SHP77 treated with DMSO at 0.1 percent for 48 hours (cell line): ENCODE data around the gene NUAK2.
"Not testable (repeated sequence)": the region's sequence is repeated elsewhere in the genome, so short reads cannot be mapped to it uniquely, and the experiment has no call there.

Source experiments
- DNase-seq: peaks from one replicate; lab custom pipeline; 2025; lab: John Stamatoyannopoulos, UW

Gene NUAK2

DNA sequence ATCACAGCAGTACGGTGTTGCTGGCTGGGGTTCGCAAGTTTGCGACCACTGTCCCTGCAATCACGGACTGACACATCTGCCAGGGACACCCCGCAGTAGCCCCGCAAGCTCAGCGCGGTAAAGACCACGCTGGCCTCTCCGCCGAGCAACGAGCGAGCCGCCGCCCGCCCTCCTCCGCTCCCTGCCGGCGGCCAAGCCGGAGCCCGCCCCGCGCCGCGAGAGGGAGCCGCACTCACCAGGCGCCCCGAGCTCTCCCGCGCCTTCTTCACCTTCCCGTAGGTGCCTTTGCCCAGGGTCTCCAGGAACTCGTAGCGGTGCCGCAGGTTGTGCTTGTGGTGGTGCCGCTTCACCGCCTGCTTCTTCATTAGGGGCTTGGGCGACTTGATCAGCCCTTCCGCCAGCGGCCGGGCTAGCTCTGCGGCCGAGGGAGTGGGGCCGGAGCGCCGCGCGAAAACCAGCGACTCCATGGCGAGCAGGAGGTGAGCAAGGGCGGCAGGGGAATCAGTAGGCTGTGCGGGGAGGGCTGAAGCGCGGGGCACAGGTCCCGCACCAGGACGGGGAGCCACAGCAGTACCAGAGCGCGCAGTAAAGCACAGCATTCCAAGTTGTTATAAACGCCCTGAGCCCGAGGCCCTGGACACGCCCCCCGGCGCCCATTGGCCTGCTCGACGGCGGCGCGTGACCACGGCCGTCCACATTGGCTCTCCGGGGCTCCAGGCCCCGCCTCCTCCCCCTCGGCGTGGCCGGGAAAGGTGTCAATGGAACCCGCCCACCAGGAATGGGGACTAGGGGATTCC, at the start of gene NUAK2:
TSS of gene NUAK2 (minus strand) at position 584 of the 797 bp plus-strand sequence. CDS start at position 467, 117 bp downstream.
- DNase-seq: peak; percentile 88

GRCh38 chr1:205370780-205371179, 49.2 kb upstream of the NUAK2 start:
- peak; percentile 34 for DNase-seq

- no peak for DNase-seq
These were observed 48.2 kb upstream of the NUAK2 start for GRCh38 chr1:205369701-205370123.

DNA sequence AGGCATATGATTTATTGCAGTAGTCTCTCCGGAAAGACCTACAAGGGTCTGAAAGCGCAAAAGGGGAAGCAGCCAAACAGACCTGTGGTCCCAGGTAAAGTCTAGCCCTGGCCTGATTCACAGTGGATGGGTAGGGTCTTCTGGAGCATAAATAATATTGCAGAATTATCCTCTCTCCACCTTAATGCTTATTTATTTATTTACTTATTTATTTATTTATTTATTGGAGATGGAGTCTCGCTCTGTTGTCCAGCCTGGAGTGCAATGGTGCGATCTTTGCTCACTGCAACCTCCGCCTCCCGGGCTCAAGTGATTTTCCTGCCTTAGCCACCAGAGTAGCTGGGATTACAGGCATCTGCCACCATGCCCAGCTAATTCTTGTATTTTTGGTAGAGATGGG, 46.9 kb upstream of the NUAK2 start:
- DNase-seq: no peak

DNA sequence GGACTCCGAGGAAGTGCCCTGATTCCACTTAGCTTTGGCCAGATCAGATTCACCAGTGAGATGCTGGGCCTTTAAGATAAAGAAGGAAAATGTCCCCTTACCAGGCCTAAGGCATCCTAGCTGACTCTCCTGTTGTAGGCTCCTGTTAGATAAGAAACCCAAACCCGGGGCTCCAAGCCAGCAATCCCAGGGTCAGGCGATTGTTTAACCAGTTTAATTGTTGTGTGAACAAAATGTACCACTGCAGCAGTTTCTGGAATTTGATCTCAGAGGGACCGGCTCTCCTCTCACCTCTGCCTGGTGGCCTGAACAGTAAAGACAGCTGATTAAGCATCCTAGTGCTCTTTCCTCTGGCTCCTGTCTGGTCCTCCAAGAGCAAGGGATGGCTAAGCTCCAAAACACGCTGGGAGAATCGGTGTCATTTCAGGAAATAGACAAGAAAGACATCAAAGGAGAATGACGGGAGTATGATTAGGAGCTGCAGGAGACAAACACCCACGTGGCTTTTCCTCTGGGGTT, 44.5 kb upstream of the NUAK2 start:
- DNase-seq: peak; percentile 29

DNA sequence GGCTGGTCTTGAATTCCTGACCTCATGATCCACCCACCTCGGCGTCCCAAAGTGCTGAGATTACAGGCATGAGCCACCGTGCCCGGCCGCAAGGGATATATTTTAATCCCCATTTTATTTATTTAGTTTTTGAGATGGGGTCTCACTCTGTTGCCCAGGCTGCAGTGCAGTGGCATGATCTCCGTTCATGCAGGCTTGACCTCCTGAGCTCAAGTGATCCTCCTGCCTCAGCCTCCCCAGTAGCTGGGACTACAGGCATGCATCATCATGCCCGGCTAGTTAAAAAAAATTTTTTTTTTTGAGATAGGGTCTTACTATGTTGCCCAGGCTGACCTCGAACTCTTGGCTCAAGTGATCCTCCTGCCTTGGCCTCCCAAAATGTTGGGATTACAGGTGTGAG, 43.5 kb upstream of the NUAK2 start:
- DNase-seq: not testable (repeated sequence)

DNA sequence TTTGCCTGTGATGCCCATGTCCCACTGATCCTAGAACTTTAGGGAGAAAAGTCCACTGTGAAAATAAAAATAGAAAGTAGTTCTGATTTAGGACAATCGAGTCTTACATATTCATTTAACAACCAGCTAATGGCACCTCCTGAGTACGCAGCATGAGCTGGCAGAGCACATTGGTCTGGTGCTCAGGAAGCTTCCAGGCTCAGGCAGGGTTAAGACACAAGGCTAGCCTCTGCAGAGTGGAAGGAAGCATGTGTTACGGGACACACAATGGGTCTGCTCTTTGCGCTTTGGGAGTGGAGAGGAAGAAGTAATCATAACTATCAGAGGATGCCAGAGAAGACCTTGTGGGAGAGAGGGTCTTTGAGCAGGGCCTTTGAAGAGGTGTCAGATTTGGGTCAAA, 39.3 kb upstream of the NUAK2 start:
- DNase-seq: no peak

GRCh38 chr1:205359771-205360565, 38.4 kb upstream of the NUAK2 start:
- DNase-seq: peak; percentile 71

DNA sequence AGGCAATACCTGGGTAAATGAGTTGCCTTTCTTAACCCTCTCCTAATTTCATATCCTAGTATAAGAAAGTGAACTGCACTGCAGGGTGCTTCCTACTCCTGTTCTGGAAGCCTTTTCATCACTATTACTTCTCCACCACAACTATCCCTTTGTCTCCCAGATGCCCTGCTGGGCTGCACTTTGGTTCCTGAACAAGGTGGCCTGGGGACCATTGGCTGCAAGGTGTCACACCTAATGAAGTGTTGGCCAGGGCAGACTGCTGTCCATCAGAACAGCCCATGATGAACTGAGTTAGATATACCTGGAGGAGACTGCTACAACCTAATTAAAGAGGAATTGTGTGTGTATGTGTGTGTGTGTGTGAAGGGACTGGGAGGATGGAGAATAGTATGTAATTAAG, 37.0 kb upstream of the NUAK2 start:
- no peak for DNase-seq

- no peak for DNase-seq
These were observed 36.0 kb upstream of the NUAK2 start for GRCh38 chr1:205357567-205357966.

GRCh38 chr1:205356440-205357139, 35.0 kb upstream of the NUAK2 start, which contains the start of gene KLHDC8A:
TSS of gene KLHDC8A (minus strand) at chr1:205356922. CDS start at chr1:205343604, 13,318 bp downstream.
- DNase-seq: no peak

DNA sequence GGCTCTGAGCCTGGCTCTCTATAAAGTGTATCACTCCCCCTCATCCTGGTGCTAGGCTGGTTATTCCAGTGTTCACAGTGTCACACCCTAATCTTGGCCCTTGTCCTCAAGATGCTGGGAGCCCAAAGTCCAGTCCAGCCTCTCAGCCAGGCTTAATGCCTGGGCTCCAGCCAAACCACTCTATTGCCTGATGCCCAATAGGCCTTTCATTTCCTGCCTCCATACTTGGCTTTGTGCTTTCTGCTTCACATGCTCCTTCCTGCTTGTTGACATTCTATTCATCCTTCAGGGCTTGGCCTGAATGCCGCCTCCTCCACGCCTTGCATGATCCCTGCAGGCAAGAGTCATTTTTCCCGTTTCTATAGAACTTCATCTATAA, 33.5 kb upstream of the NUAK2 start:
- DNase-seq: no peak

GRCh38 chr1:205354259-205355074, 32.9 kb upstream of the NUAK2 start:
- DNase-seq: no peak

DNA sequence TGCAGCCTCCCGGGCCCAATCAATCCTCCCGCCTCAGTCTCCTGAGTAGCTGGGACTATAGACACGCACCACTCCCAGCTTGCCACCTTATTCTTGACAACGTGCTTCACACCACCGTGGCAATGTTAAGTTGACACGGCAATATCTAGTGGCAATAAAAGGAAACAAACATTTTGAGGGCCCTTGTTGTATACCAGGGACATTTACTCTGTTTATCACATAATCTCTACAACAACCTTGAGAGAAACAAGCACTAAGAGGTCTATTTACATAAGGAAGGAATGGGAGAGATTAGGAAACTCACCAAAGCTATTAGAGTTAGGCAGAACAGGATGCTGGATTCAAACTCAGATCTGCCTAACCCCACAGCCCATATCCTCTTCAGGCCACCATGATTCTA, 32.1 kb upstream of the NUAK2 start:
- DNase-seq: no peak

GRCh38 chr1:205353191-205353590, 31.6 kb upstream of the NUAK2 start:
- DNase-seq: no peak

- DNase-seq: peak; percentile 24
These were observed 30.6 kb upstream of the NUAK2 start for GRCh38 chr1:205351984-205352713.

DNA sequence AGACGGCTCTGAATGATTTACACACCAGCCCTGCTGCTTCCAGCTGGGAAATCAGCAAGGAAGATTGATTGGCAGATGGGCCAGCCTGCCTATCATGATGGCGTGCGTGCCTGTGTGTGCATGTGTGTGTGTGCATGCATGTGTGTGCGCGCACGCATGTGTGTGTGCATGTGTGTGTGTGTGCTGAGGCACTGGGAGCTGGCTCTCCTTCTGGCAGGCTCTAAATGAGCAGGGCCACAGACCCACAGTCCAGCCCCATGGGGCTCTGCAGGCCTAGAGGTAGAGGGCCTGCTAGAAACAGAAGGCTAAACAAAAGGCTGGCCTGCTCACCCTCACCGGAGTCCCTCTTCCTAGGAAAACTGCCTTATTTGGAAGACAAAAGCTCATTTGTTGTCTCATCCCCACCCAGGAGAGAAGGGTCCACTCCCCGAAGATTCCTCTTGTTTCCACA, 29.2 kb upstream of the NUAK2 start:
- no peak for DNase-seq

DNA sequence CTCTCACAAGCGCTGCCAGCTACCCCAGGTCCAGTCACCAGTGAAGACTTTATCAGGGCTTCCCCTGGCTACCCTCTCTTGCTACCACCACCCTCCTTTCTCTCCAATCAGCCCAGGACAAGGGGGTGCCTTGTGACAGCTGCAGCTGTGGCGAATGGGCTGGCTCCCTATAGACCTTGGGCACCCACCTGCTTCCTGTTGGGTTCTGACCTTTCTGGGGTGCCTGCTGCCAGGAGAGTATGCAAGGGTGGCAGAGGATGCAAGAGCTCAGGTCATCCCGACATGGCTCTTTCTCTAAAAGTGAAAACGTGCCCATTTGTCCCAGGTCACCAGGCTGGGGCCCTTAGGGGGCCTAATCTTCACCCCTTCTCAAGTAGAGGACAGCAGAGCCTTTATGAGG, 28.6 kb upstream of the NUAK2 start:
- no peak for DNase-seq

DNA sequence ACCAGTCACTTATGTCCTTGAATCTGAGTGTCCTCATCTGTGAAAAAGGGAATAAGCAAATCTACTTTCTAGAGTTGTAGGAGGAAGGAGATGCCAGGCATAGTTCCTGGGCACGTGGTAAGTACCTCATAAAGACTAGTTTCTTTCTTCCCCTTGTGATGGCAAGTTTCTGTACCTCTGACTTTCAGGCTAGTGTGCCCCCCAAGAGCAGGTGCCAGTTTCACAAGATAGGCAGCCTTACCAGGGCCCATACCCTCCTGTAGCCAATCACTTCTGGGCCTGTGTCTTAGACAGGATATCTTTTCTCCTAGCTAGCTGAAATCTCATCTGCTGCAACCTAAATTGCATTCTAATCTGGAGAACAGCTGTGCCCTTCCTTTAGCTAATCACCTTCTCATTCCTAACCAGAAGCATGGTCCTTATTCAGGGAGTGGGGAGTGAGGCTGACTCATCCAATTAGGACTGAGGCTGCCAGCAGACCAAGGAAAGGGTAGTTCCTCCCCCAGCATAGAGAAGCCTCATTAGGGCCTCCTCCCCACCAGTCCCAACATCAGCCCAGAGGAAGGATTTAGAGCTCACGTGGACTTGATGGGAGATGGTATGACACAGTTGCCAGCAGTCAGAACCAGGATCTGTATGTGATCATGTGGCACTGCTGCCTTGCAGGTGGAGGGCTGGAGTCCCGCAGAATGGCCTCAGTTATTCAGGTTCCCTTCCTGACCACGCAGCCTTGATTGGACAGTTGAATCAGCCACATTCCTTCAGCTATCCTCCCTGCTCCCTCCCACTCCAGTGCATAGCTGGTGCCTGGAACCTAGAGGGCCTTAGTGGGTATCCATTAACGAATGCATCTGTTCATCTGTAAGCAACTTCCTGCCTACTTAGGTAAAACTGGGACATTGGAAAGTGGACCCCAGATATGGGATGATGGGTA, 27.3 kb upstream of the NUAK2 start:
- no peak for DNase-seq
